Subcutaneous adipose tissue (tissue), 4 donors: ENCODE measurements around the gene ACYP2. TPM values are rescaled to one million over a fixed set of nuclear protein-coding genes. Genes with fewer than 3 reads are reported as not detected.

ENCODE experiments used
- CTCF ChIP-seq: fragments of 450-650 bp; IDR thresholded peaks from one replicate; pipeline ENCODE4 v1.5.1; 2016; ENCODE audit warnings: low read depth, mild to moderate bottlenecking, control low read depth, antibody characterized with exemption, moderate library complexity
- total RNA-seq, 4 donors: library from RNA; depleted of rRNA; stranded (reverse); fragments of >200 nt; gene quantifications; one replicate each; pipeline ENCODE4 v1.1.0, GENCODE V29; 2016

Gene ACYP2
- total RNA-seq, 4 donors from 2014 or later = 22.4 to 40.4 (median 28.4) TPM

- no peak for TF ChIP-seq CTCF
These were observed 146.8 kb downstream of the ACYP2 start for GRCh38 chr2:54262015-54262765.

GRCh38 chr2:54267577-54267976 lies 152.2 kb downstream of the ACYP2 start:
- TF ChIP-seq CTCF = no peak

- no peak for TF ChIP-seq CTCF
These were observed 155.8 kb downstream of the ACYP2 start for GRCh38 chr2:54271189-54271588.

- no peak for TF ChIP-seq CTCF
These were observed 156.6 kb downstream of the ACYP2 start for GRCh38 chr2:54271843-54272627.

- TF ChIP-seq CTCF = no peak
These were observed 159.4 kb downstream of the ACYP2 start for GRCh38 chr2:54274781-54275242.

GRCh38 chr2:54275541-54275940 lies 160.1 kb downstream of the ACYP2 start:
- no peak for TF ChIP-seq CTCF

GRCh38 chr2:54279385-54279784 lies 164.0 kb downstream of the ACYP2 start:
- TF ChIP-seq CTCF = no peak
